T-helper 2 cell (primary cell): ENCODE data around the gene CRYBG3.

Experiments
- DNase-seq, 5 experiments: peaks; one replicate each; pipeline versions ENCODE4 v3.0.0 to v3.0.0-alpha.2; 2012 to 2022

CRYBG3 gene

DNA sequence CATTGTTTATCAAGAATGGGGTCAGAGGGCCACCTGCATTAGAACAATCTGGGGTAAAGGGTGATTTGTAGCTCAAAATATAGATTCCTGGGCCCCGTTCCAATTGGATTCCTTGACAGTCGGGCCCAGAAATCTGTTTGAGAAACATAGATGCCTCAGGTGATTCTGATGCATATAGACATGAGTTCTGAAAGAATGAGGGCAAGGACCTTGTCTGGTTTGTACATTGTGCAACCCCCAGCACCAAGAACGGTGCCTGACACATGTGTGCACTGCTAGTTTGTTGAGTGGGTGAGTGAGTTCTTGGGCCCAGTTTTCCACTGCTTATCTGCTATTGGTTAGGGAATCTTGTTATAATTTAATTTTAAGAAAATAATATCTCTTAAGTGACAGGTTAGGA, 16.6 kb downstream of the CRYBG3 start:
- DNase-seq, result no peak

DNA sequence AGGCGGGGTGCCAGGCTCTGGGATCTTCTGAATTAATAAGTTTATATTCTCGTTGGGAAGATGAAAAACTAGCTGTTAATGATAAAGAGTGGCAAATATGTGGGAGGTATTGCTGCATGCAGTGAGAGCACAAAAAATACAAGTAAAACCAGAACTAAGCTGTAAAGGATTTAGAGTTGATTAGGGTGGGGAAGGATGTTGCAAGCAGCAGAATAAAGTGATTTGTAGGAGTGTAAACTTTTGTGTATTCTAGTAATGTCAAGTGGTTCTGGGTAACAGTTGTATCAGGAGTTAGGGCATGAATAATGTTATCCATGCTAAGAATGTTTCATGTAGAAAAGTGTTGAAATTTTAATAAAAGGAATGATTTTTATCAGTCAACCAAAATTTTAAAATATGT, 18.1 kb downstream of the CRYBG3 start:
- no peak for DNase-seq

DNA sequence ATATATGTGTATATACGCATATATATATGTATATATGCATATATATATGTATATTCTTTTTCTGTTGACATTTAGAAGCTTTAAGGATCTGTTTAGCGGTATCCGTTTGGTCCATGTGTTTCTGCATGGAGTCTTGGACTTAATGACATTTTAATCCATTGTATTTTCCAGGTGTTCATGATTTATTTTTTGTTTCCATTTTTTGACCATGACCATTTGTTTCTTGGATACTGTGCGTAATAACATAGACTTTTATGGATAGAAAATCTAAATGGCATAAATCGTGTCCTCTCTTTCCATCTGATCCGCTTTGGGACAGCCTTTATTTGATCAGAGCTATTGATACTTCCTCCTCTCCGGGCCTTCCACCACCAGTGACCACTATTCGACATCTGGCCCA, 19.5 kb downstream of the CRYBG3 start:
- DNase-seq, result no peak

DNA sequence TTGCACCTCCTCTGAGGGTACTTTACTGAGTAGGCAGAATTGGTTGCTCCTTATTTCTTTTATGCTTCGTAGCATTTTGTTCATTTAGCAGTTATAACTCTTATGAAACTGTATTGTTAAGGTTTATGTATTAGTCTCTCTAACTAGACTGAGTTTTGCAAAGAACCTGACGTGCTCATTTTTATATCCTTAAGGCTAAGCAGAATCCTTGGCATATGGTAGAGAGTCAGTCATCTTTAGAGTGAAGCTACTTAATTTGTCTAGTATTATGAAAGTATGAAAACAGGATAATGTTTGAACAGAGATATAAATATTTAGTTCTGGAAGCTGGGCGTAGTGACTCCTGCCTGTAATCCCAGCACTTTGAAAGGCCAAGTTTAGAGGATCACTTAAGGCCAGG, 20.1 kb downstream of the CRYBG3 start:
- no peak for DNase-seq

DNA sequence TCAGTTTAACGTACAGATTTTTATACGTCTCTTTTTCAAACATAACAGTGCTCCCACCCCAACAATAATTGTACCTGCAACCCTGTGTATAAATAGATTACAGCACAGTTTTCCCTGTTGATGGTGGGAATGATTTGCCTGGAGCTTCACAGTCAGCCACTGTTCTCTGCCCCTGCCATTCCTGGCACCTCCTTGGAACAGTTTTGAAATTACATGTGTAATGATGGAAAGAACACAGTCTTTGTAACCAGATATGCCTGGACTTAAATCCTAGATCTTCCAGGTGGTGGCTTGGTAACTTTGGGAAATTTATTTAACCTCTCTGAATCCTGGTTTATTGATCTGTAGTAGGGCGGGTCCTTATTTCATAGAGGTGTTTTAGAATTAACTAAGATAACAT, 27.0 kb downstream of the CRYBG3 start:
- no peak for DNase-seq

DNA sequence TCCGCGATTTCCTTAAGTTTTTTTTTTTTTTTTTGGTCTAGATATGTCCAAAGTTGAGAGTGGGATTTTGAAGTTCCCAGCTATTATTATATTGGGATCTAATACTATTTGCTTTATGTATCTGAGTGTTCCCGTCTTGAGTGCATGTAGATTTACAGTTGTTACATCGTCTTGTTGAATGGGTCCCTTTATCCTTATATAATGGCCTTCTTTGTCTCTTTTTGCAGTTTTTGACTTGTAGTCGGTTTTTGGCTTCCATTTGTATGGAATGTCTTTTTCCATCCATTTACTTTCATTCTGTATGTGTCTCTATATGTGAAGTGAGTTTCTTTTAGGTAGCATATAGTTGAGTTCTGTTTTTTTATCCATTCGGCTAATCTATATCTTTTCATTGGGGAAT, 35.6 kb downstream of the CRYBG3 start:
- DNase-seq, result no peak

DNA sequence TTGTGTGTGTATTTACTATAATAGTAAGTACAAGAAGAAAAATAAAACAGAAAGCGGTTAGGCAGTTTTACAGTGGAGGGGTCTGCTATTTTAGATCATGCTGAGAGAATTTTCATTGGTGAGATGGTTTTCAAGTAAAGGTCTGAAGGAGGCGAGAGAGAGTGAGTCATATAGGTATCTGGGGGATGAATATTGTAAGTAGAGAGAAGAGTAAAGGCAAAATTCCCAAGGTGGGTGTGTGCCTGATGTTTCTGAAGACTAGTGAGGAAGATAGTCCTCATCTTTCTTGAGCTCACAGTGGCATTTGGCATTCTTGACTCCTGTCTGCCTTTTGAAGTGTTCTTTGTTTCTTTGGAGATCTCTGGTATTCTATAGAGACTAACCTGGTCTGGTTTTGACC, 38.6 kb downstream of the CRYBG3 start:
- DNase-seq, result no peak

DNA sequence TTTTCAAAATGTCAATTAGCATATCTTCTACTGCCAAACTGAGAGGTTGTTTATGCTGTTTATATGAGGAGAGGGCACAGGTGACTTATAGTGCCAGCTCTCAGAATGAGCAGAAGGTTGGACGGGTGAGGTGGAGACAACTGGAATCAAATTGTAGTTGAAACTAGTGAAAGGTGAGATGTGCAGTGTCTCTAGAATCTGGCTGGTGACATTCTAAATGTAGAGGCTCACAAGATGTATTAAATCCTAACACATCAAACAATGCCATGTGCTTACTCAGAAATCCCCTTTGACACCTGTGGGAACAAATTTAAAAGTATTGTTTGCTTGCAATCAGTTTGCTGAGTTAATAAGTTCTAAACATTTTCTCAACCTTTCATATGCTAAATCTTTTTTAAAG, 40.8 kb downstream of the CRYBG3 start:
- no peak for DNase-seq

DNA sequence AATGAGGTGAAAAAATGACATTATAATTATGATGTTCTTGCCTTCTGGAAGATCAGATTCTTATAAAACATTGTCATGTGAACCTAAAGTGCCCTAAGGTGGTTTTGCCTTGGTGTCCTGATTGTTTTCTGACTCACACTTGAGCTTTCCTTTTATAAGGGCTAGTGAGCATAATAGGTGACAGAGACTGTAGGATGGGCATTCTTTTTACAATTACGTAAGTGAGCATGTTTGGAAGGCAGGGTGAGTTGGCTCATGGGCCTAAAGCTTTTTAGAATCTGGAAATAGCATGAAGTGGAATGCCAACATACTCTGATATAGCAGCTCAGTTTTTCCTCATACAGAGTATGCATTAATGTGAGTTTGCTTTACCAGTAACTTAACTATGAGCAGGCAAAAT, 41.2 kb downstream of the CRYBG3 start:
- DNase-seq, result no peak

DNA sequence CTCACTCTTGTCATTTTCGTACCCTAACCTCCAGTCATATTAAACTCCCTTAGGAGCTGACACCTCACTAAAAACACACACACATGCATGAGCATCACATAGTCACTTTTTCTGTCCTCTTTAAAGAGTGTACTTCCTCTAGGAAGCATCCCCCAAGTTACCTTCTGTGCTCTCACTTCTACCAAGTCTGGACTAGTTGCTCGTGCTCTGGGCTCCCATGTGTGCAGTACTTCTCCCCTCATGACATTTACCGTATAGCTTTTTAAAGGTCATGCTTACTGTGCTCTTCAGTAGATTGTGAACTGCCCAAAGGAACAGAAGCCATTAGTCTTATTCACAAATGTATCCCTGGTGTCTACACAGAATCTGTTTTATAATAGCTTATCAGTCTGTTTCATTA, 42.0 kb downstream of the CRYBG3 start:
- no peak for DNase-seq

DNA sequence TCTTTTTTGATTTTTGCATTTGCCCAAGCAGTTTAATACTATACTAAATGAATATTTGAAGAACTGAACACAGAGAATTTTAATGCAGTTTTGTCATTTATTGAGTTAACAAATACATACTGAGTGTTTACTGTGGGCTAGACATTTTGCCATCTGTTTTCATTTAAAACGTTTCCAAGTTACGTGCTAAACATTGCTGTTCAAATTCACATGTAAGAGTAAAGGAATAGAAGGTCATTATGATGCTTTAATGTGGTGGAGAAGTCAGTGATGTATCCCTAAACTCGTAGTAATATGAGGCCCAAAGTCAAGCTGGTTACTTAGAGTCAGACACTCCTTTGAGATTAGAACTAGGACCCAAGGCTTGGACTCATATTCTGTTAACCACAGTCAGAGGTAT, 49.4 kb downstream of the CRYBG3 start:
- DNase-seq, result no peak

DNA sequence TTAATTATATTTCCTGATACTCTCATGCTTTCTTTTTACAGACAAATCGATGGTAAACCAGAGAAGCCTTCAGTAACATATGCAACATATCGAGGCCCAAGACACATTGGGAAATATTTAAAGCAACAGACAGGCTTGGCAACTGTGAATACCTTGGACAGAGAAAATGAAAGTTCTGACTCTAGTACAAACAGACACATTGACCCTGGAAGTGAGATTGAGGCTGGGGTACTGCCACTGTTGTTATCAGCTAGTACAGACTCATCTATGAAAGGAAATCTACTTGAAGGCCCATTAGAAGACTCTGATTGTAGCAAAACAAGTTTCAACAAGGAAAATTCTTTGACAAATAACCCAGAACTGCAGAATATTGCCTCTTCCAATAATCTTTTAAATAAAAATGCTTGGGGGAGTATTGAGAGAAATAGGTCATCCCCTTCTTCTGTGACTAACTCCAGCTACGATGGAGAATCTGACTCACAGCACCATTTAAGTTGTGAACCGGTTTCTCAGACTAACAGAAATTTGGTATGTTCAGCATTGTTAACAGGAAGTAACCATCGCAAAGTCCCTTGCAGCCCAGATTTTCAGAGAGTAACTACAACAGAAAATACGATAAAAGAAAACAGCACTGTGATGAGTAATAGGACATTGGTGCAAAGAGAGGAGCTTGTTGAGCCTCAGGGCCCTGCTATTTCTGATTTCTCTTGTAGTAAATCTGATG, 50.2 kb downstream of the CRYBG3 start:
- DNase-seq, result peak in 1 of 5 experiments; percentile 72

DNA sequence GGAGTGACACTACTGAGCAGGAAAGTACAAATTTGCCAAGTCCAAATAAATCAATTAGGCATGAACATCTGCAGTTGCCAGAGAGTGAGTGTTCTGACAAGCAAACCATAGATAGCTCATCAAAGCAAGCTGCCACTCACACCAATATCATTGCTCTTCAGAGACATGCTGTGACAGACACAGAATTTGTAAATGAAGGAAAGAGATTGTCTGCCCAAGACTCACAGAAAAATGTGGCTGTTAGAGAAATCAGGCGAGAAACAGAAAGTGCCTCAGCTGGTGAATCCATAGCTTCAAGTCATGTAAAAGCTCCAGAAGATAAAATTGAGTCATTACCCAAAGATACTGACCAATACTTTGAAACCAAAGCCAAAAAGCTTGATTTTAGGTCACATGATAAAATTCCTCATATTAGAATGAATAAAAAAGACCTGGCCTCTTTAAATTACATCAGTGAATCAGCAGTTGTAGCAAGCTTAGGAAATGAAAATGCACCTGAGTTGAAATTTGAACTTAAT, 50.8 kb downstream of the CRYBG3 start:
- peak in 1 of 5 experiments; percentile 15 for DNase-seq

DNA sequence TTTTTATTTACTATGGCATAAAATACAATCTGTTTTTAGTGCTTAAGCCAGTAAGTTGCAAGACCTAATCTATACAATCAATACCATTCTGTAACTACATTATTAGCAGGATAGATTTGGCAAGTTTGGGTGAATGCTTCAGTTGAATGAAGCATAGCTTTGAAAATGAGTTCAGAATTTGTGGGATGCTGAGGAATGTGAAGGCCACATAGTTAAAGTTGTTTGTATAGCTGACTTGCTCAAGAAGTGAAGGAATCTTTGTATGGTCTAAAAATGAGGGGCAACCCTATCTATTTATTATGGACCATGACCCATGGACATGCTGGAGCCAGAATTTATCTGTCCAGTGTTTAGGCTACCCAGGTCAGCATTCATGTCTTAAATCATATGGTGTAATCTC, 58.5 kb downstream of the CRYBG3 start:
- DNase-seq, result no peak

DNA sequence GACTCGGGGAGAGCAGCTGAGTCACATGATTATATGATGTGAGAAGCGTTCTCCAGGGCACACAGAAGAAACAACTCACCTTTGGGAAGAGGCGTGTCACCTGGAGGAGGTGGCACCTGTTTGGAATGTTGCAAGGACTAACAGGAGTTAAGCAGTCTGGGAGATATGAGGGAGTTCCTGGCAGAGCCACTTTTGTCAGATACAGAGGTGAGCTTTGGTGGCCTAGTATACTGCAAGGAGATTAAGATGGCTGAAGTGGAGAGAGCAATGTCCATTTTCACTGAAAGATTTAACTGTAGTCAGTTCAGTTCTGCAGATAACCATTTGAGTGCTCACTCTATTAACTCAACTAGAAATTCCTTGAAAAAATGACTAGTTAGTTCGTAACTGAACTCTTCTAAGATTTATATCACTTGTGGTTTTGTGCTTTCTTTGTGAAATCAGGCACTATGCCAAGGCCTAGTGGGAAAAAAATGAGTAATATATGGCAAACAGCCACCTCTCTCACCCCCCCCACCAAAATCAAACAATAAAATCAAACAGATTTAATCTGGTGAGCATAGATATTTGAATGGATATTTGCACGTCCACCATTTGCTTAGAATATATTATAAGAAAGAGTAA, 61.3 kb downstream of the CRYBG3 start:
- peak in 1 of 5 experiments; percentile 84 for DNase-seq

DNA sequence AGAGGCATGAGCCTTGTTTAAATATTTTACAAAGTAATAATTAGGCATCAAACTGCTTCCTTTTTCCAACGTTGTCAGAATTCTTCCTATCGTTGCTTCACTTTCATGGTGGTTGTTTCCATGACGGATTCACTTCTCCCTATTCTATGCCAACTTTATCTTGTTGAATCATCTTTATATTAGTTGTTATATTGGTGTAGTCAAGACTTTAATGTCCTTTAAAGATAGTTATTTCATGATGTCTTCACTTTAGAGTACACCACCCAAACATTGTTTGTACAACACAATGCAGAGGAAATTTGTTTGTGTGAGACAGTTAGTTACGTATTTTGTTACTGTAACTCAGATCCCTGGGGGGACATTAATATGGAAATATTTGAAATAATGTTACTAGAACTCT, 61.9 kb downstream of the CRYBG3 start:
- DNase-seq, result no peak

DNA sequence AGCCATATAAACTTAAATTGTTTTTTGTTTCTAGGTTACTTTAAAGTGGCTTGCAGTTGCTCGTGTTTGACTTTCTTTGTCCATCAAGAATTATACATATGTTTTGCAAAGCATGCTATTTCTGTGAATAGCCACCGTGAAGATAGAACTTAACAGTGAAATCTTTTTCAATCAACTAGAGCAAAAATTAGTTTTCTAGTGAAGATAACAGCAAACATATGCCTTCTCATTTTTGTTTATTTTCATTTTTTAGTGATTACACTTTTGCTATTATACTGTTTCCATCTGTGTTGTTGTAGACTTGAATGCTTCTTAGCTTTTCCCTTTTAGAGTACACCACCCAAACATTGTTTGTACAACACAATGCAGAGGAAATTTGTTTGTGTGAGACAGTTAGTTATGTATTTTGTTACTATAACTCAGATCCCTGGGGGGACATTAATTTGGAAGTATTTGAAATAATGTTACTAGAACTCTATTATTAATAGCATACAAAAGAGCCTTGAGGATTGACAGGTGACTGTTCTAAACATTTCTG, 62.8 kb downstream of the CRYBG3 start:
- no peak for DNase-seq

DNA sequence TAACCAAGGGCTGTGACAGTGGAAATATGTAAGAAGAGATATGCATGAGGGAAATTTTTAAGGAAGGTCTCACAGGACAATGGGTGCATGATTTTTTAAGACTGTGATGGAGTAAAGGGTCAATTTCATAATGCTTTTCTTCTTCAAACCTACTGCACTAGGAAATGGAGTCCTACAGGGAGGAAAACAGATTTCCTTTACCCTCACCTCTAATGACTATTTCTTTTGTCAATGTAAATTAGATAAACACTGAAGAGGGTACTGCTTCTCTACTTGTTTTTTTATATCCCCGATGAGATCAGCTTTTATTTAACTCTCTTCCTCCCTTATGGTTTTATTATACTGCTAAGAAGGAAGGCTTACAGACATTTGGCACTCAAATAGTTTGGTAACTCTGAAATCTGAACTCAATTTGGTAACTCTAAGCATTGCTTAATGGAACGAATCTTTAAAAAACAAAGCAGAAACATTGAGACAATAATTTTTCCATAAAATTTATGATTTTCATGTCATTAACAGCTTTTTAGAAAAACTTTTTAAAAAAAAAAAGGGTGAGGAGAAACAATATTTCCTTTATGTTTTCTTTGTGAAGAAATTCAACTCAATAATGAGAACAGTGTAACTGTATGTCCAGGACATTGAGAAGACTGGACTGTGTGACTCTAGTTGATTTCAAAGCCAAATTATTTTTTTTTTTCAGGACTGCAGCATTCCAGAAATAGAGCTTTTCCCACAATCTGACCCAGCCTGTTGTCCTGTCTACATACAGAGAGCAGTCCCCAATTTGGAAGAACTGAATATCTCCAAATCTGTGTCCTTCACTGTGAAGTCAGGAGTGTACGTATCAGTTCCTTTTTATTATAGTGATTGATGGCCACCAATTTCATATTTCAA, 64.4 kb downstream of the CRYBG3 start:
- DNase-seq, result no peak

DNA sequence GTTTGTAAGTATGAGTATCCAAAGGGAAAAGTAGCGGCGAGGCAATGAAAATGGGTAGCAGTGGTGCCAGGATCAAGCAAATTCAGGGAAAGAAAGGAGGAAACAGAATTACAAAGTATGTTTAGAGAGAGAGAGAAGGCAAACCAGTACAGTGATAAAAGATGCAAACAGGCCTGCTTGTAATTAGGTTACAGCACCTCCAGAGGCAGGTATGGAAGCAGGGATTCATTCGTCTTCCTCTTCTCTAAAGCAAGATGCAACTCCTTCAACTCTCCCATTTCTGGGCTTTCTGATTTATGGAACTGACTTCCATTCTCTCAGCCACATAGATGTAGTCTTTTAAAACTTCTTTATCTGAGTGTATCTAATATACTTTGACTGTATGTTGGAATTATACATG, 68.0 kb downstream of the CRYBG3 start:
- DNase-seq, result no peak

DNA sequence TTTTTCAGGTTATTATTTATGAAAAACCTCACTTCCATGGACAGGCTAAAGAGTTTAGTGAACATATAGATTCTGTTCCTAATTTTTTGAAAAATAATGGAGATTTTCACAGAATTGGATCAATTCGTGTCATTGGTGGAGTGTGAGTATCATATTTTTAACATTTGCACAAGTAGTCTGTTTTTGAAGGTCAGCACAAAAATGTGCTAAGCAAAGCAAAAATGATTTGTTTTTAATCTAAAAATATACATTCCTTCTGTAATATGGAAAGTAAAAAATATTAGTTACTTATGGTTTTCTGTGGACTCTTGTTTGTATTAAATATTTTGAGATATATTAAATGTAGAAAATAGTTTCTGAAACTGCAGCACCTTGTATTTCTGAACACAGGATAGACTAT, 71.0 kb downstream of the CRYBG3 start:
- no peak for DNase-seq

DNA sequence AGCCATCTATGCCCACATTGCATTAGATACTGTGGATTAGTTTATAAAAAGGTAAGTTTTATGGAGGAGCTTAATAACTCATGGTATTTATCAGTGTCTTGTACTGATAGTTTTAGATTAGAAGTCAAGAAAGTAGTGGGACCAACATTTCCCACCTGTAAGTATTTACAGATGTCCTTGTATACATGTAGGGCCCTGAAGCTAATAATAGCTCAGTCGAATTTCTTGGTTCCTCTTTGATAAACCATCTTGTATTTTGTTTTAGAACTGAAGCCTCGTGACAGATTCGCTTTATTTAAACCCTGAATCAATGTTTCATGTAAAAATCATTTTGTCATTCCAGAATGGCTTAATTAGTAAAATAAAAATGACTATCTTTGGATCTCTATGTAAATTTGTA, 73.4 kb downstream of the CRYBG3 start:
- no peak for DNase-seq

DNA sequence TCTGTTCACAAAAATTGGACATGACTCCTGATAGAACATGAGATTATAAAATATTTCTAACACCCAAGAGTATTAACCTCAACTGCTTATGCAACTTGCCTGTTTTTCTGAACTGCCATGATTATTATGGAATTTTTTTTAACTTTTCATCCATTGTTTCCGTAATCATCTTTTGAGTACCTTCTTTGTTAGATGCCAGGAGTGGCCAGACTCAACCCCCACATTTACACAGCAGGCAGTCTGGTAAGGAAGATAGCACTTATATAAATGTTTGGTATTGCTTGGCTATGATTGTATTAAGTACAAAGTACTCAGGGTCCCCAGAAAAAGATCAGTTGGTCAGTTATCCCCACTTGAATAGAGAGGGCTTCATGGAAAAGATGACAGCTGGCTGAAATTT, 74.3 kb downstream of the CRYBG3 start:
- DNase-seq, result no peak

DNA sequence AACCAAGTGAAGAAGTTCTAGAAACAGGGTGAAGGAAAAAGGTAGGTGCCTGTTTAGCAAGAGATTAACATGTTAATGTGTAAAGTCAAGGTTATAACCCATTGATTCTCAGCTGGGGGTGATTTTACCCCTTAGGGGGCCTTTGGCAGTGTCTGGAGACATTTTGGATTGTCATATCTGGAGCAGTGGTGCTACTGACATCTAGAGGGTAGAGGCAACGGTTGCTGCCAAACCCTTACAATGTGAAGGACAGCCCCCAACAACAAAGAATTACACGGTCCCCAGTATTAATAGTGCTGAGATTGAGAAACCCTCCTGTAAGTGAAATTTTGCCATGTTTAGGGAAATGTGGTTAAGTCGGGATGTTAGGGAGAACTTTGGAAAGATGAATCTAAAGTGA, 74.7 kb downstream of the CRYBG3 start:
- DNase-seq, result no peak
